NCI-H2029 treated with DMSO at 0.1 percent for 48 hours (cell line): ENCODE data around the gene DGKB.

Source experiments
- DNase-seq: peaks from one replicate; lab custom pipeline; 2025; lab: John Stamatoyannopoulos, UW

The DGKB gene

DNA sequence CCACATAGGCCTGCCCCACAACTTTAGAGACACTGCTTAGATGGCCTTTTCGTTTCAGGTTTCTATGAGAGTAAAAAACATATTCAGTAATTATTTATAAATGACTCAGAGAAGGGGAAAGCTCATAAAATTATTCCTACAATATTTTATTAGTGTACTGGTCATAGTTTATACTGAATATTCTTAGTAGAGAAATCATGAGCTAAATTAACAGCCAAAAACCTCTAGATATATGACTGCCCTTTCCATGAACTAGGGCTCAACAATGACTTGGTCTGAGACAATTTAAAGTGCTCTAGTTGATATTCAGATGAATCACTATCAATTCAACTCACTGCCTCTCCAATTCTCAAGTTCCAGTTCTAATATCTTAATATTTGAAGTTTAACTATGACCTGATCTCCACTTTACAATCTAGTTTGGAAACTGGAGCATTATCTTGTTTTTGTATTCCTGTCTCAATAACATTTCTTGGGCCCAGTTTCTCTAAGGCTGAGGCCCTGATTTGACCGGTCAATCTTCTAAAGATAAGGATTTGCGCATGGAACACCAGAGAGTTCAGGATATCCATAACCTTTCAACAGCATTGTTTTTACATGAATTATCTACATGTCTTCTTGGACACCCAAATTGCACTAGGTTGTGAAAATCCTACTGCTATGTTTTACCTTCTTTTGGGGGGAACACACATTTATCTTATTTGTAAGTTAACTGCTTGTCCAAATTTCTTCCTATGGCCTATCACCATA, 141.6 kb downstream of the DGKB start:
- no peak for DNase-seq

DNA sequence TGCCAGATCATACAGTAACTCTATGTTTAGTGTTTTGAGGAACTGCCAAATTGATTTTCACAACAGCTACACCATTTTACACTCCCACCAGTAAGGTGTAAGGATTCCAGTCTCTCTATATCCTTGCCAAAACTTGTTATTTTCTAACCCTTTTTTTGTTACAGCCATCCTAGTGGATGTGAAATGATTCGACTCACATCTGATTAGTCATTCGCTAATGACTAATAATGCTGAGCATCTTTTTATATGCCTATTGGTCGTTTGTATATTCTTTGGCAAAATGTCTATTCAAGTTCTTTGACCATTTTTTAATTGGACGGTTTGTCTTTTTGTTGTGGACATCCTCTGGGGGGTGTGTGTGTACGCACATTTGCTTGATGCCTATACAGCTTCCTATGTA, 142.8 kb downstream of the DGKB start:
- DNase-seq: no peak

DNA sequence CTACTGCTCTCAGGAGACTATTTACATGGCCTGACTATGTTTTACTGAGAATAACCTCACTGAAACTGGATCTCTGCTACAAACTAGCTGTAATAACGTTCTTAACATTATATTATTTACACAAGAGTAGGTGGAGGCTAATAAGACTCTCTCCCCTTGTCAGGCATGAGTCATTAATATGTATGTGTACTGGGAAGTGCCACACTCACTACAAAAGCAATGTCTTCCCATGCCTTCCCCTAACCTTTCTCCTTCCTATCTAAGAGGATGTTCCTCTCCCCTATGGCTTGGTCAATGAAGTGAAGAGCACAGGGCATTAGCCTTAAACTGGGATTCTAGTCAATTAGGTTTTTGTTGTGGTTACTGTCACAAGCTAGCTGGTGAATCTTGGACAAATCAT, 147.9 kb downstream of the DGKB start:
- no peak for DNase-seq

DNA sequence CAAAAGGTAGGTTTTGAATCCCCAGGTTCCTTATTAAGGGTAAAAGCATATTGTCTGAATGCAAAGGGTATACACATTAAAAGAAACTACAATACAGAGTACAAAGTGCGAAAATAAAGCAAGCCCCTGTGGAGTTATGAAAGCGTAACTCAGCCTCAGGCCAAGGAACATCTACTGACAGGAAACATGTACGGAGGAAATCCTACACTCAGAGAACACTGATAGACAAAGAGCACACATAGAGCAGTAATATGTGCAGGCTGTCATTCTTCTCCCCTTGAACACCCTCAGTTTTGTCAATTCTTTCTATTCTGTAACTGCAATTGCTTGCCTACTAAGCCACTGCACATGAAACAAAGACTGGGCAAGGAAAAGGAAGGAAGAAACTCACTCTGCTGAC, 150.2 kb downstream of the DGKB start:
- DNase-seq: no peak

DNA sequence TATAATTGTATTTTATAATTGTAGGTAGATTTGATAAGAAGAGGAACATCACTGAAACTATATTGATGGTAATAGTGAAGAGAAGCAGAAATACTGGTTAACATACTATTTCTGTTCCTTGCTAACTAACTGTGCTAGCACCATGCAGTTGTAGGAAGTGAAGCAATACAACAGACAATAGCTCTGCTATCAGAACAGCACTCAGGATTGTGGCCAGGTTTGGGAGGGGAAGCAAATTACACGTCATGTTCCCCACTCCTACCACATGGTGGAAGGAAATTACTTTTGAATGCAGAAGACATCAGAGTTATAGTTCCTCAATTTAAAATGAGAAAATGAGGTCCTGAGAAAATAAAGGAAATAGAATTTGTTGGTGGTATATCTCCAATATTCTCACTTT, 151.1 kb downstream of the DGKB start:
- no peak for DNase-seq

DNA sequence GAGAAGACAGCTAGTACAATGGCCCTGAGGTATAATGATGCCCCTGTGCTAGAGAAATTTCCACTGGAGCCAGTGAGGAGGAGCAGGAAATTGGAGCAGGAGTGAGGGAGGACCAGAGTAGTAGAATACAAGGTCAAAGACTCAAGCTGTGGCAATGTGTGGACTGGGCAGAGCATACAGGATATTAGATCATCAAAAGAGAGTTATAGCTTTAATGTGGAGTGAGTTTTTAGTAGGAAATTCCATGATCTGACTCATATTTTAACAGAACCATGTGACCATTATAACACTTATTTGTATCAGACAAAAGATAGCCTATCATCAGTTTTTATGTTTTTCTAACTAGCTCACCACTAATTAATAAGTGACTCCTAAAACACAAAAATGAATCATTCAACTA, 154.1 kb downstream of the DGKB start:
- DNase-seq: no peak

DNA sequence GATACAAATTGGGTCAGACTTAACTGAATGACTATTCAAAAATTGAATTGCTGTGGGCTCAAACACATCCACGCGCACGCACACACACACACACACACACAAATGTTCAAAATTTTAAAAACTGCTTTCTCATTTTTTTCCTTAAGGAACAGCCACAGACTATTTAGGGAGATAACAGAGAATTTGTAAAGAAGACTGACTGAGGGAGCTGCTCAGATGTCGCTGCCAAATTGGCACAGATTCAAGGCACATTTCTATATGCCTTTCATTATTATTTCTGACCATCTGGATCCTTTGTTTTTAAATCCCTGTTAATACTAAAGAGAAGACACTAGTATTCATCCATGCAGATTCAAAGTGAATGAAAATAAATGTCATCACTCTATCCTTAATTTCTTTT, 154.8 kb downstream of the DGKB start:
- no peak for DNase-seq

DNA sequence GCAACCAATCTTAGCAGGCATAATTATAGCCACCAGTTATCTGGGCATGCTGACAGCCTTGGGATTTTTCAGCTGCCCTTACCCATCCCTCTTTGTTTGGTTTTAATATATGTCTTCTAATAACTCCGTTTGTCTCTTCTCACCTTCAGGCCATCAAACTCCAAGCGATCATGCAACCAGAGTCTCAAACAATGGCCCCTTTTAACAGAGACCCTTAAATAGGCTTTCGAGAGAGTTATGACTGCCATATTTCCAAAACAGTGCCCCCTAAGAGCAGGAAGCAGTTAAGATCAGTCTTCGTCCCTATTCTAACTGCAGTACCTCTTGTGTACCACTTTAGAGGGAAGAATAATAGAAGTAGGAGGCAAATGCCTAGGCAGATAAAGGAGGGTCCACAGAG, 157.5 kb downstream of the DGKB start:
- no peak for DNase-seq

DNA sequence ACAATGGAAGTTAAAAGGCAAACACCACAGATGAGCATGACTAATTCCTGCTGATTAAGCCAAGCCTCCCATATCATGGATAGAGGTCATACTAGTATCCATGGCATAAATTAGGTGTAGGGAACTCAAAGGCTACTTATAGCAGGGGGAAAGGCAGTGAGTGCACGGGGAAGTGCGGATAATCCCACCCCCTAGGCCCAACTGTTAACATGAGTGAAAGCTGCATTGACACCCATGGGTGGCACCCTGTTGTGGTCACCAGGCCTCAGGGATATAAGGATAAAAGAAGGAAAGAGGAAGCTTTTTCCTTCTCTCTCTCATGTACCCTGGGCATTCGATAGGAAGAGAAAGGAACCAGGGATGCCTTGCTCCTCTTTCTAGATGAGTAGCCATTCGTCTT, 161.9 kb downstream of the DGKB start:
- DNase-seq: no peak

DNA sequence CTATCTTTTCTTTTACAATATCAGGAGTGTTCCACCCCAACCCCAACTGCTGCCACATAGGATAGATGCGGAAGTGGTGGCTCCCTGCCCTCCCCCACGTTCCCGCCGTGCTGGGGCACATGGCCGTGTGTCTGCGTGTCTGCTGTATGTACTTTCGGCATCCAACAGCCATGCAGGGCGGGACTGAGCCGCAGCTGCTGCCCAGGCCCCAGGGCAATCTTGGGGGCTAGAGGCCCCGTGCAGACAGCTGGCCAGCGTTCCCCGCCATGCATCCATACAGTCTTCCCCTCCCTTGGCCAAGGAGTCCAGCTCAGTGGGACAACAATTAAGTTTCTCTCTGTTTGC, 162.7 kb downstream of the DGKB start:
- no peak for DNase-seq

DNA sequence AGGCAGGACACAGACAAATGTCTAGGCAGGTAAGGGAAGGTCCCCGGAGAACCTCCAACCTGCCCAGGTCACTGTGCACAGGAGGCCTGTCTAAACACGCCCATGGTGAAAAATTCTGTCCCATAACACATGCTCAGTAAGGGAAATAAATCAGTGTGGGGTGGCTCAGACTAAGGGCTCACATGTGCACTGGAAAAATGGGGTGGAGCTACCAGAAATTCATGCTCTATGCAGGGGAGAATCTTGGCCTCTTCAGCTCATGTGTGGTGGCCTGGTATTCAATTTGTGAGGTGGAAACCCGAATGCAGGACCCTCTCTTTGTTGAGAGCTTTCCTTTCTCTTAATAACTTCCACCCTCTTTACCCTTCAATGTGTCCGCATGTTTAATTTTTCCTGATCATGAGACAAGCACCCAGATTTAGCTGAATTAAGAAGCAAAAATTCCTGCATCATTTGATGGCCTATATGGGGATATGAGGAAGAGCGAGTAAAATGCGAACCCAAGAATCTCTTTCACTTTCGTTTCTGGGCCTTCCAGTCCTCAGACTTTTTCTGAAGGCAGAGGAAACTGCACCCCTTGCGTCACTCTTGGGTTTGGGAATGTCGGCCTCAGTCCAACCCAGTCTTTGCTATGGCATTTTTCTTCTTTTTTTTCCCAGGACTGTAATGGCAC, 163.2 kb downstream of the DGKB start:
- DNase-seq: no peak

DNA sequence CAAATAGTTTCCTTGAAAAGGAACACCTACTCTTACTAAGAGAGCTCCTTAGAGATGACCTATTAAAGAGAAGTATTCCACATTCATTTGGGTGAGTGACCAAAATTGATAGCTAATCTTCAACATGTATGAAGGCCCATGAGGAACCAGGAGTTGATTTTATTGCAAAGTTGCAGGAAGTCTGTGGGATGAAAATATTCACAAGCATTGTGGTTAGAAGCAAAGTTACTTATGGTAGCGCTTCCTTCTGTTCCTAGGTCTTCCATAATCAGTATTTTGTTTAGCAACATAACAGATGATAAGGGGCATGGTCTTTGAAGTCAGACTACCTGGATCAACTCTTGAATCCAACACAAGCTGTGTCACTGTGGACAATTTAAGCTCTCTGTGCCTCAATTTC, 164.5 kb downstream of the DGKB start:
- DNase-seq: no peak

DNA sequence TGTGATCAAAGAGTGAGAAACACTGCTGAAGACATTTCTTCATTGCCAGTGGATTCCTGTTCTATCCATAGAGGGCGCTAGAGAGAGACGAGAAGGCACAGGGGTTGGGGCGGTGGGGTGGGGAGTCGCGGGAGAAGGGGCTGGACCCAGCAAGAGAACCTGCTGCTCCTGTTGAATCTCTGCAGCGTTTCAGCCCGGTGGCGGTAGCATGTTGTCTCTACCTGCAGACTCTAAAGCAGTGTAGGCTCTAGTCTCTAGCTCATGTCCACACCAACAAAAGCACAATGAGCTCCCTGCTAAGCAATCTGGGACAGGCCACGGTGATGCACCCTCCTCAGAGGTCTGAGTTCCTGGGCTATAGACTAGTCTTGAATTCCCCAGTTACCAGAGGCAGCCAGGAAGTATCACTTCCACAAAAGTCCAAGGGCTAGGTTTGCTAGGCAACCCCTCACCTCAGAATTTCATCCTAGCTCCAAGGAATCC, 167.7 kb downstream of the DGKB start:
- DNase-seq: no peak

DNA sequence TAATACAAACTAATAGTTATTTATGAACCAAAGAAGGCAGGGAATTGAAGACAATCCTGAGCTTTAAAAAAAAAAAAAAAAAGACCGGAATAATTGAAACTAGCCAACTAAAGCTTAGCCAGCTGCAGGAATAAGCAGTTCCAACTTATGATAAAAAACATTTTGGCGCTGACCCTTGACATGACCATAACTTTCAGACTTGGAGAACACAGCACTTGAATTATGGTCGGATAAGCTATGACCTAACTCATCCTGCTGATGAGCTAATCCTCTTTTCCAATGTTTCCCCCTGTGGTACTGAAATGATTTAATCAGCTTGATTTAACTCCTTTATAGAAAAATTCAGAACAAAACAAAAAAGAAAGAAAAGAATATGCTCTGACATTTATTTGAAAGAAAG, 181.8 kb downstream of the DGKB start:
- DNase-seq: no peak

DNA sequence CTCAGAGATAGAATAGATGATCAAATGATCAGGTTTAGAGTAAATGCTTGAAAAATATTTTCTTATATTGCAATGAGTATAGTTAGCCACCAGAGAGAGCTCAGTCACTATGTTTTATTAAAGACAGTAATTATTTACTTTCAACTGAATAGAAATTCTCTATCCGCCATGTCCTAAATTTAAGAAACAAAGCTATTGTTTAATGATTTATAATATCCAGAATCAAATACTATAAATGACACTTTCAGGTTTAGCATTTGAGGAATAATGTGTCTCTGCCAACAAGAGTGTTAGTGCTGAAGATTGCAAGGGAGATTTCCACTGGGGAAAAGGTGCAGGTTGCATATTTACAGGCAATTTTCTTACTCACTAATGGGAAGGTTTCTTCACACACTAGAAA, 184.7 kb downstream of the DGKB start:
- peak; percentile 81 for DNase-seq

DNA sequence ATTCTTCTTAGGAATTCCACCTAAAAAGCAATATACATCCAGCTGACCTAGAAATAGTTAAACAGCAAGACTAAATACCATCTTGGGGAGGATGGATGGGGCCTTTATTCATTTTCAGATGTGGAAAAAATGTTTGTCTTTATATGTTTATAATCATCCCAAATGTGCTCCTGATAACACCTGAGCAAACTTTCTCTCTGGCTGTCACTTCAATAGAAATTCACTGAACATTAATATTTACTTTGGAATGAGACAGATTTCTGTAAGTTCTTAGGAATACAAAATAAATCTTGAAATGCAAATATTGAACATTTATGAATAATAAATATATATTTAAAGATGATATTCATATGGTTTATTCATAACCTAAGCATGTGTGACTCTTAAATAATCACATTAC, 185.4 kb downstream of the DGKB start:
- no peak for DNase-seq

DNA sequence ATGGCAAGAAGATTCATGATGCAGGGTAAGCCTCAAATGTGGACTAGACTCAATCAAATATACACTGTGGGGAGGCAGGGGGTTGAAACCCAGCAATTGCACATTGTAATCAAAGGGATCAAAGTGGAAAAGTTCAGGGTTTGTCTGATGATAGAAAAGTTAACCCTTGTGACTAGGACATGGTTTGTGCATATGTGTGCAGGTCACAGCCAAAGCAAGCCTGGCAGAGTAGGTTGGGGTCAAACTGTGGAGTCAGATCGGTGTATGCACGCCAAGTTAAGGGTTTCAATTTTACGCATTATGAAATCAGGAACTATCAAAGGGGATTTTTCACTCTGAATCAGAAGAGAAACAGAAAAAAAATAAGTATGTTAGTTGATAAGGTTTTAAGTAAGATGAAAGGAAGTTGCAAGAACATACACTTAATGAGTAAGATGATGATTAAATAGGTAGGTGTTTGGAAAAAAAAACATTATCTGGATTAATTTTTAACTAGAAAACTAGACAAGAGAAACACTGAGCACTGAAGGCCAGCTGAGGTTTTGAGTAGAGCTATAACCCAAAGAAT, 188.3 kb downstream of the DGKB start:
- no peak for DNase-seq

DNA sequence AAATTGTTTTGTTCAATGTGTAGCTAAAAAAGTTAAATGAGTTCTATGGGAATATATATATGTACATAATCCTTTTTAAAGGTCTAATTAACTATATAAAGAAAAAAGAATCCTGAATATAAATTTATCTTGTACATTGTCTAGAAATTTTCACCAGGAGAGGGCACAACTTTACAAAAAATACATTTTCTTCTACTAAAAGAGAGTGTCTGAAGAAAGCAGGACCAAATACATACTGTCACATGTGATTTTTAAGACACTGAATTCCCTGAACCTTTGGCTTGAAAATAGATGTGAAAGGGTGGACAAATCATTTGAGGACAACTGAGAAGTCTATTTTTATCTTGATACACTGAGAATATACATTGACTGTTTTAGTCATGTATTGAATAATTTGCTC, 204.3 kb downstream of the DGKB start:
- no peak for DNase-seq

DNA sequence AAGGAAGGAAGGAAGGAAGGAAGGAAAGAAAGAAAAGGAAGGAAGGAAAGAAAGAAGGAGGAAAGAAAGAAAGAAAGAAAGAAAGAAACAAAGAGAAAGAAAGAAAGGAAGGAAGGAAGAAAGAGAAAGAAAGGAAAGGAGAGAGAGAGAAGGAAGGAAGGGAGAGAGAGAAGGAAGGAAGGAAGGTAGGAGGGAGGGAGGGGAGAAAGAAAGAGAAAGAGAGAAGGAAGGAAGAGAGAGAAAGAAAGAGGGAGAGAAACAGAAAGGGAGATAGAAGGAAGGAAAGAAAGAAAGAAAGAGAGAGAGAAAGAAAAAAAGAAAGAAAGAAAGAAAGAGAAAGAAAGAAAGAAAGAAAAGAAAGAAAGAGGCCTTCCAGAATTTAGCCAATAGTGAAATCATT, 204.9 kb downstream of the DGKB start:
- no peak for DNase-seq

DNA sequence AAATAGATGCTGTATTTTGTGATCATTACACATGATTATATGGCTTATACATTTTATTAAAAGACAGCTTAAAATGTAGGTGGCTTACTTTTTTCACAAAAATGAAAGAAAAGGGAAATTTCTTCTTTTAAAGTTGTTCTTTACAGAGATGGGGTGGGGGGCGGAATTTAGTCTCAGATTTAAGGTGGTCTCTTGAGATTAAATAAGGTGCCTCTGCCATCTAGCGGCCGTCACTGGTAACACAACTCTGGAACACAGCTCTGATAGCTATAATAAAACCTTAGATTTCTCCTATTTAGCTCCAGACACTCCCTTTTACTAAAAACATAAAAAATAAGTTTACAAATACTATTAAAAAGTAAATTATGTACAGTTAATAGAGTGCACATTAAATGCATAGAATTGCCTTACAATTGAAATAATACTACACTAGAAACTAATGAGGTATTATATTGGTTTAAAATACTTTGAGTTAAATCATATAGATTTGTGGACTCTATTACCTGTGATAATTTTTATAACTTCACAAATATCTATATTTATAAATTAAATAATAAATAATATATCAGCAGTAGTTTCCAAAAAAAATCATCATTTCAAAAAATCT, 210.9 kb downstream of the DGKB start:
- no peak for DNase-seq

DNA sequence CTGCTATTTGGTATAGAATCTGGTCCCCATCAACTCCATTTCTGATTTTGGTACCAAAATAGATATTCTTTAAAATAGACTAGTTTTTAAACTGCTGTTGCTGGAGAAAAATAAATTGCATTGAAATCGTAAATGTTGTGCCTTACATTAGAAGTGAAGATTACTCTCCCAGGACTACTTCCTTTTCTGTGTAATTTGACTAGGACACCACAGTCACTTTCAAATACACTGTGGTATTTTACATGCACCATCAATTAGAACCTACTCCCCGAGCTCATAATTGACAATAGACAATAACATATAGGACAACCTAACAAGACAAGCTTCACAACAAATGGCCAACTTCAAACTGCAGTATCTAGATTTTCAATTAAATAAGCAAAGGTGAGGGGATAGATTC, 211.5 kb downstream of the DGKB start:
- no peak for DNase-seq

DNA sequence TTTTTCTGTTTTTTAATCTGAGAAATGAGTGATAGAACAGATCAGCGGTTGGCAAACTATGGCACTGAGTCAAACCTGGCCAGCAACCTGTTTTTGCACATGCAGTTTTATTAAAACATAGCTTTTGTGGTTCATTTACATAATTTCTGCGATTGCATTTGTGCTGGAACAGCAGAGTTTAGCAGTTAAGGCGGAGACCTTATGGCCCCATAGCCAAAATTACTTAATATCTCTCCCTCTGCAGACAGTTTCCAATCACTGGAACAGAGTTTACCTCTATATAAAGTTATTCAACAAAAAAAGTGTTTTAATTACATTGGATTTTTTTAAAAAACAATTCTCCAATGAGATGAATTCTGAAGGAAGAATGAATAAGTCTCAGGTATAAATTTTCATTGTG, 212.1 kb downstream of the DGKB start:
- DNase-seq: no peak

DNA sequence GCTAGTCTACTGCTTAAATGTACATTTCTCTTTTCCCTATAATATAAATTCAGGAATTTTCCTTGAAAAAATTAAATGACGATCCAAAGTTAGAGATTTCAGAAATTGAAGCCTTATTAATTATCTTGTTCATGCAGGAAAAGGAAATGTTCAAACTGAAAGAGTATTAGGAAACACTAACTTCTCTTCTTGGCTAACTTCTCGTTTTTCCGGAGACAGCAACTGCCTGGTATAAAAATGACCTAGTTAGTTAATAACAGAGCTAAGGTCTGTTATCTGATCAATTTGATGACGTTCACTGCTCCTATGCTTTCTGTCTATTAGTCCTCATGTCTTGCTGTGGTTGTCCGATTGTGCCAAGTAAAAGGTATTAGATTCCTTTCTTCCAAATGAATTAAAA, 212.5 kb downstream of the DGKB start:
- DNase-seq: no peak
